GM10847 (cell line): ENCODE data around the gene ASAP3.
A peak's percentile ranks its signal among the peaks of the same experiment; 100 is the strongest.

Experiments
- POLR2A ChIP-seq: IDR thresholded peaks from 2 replicates; pipeline ENCODE4 v1.6.1; 2011; ENCODE audit not compliant: insufficient read length; ENCODE audit errors: extremely low read depth

The ASAP3 gene

GRCh38 chr1:23483321-23484252 lies at the start of gene ASAP3:
TSS of gene ASAP3 (minus strand) at chr1:23484179. CDS start at chr1:23484133, 46 bp downstream.
- TF ChIP-seq POLR2A: no peak

- no peak for TF ChIP-seq POLR2A
Observed at GRCh38 chr1:23533246-23534023, 49.5 kb upstream of the ASAP3 start.

GRCh38 chr1:23531562-23532094 lies 47.6 kb upstream of the ASAP3 start:
- no peak for TF ChIP-seq POLR2A

GRCh38 chr1:23530747-23531561 lies 47.0 kb upstream of the ASAP3 start, which contains the start of gene E2F2:
TSS of gene E2F2 (minus strand) at chr1:23531233. CDS start at chr1:23530793, 440 bp downstream.
- TF ChIP-seq POLR2A: peak; percentile 15

- TF ChIP-seq POLR2A: peak; percentile 6
Observed at GRCh38 chr1:23530087-23530746, 46.2 kb upstream of the ASAP3 start.

GRCh38 chr1:23529146-23530086 lies 45.4 kb upstream of the ASAP3 start:
- TF ChIP-seq POLR2A: no peak

GRCh38 chr1:23528250-23528978 lies 44.4 kb upstream of the ASAP3 start:
- TF ChIP-seq POLR2A: no peak

GRCh38 chr1:23527900-23528249 lies 43.9 kb upstream of the ASAP3 start:
- no peak for TF ChIP-seq POLR2A

GRCh38 chr1:23527366-23527765 lies 43.4 kb upstream of the ASAP3 start:
- TF ChIP-seq POLR2A: no peak

GRCh38 chr1:23526329-23527041 lies 42.5 kb upstream of the ASAP3 start:
- TF ChIP-seq POLR2A: no peak

GRCh38 chr1:23525558-23526250 lies 41.7 kb upstream of the ASAP3 start:
- TF ChIP-seq POLR2A: no peak

GRCh38 chr1:23524716-23525401 lies 40.9 kb upstream of the ASAP3 start:
- no peak for TF ChIP-seq POLR2A
